HepG2 (cell line): ENCODE results near the gene MEGF10. TPM values are rescaled to one million over a fixed set of nuclear protein-coding genes. Genes with fewer than 3 reads are reported as not detected.

Experiments used
- ATAC-seq: fragments of 200-7000 bp; cut with Tn5 transposase; 3 replicates; pipeline ENCODE4 v1.9.1; 2020; ENCODE audit warnings: mild to moderate bottlenecking, moderate library complexity
- BruUV-seq: library from RNA; stranded (reverse); fragments of 400-500 nt; replicated peaks from 2 replicates; lab custom pipeline; 2021; lab: Mats Ljungman, UMichigan
- CTCF ChIA-PET: fragments of 300-600 bp; formaldehyde crosslinking; extraction: SDS; loops from one replicate; lab custom pipeline; 2021; ENCODE audit warnings: low total read pairs, inconsistent platforms, low intra/inter-chr PET ratio; lab: Yijun Ruan, JAX
- POLR2A ChIA-PET: fragments of 350-600 bp; sonication (Branson Sonifier 250); formaldehyde crosslinking; loops from one replicate; lab custom pipeline; 2020; ENCODE audit warnings: antibody characterized with exemption, inconsistent platforms; lab: Yijun Ruan, JAX
- DNase-seq: peaks from one replicate; pipeline ENCODE4 v3.0.0-alpha.2; 2015; ENCODE audit warnings: low spot score
- FAIRE-seq: peaks from 3 replicates; lab custom pipeline; 2011; peaks lifted over from hg19 to GRCh38; lab: Jason Lieb, UNC
- H2AFZ ChIP-seq: one replicate; pipeline ENCODE4 v1.6.1; 2011; ENCODE audit warnings: low read length, inconsistent platforms
- H3K27ac ChIP-seq: fragments of 300-600 bp; 3 replicates; pipeline ENCODE4 v1.8.0; 2011; ENCODE audit warnings: mixed run types, mild to moderate bottlenecking, mixed read lengths, low read length, inconsistent platforms; ENCODE audit not compliant: insufficient read depth; ENCODE audit errors: extremely low read length
- H3K27me3 ChIP-seq, 2 experiments: fragments of 200-600 bp in 1 of 2; 2 replicates in 1 of 2; 3 replicates in 1 of 2; pipeline versions ENCODE4 v1.6.0 to v1.8.0; 2011; ENCODE audit warnings: low read length in 2 of 2, mild to moderate bottlenecking in 2 of 2, moderate library complexity in 2 of 2, inconsistent platforms in 1 of 2; ENCODE audit not compliant: insufficient read depth in 2 of 2, control insufficient read depth in 1 of 2
- H3K36me3 ChIP-seq, 2 experiments: fragments of 200-600 bp in 1 of 2; replicated peaks in 1 of 2; 2 replicates in 1 of 2; 3 replicates in 1 of 2; pipeline versions ENCODE4 v1.5.1 to v1.8.0; 2011; ENCODE audit warnings: low read length in 2 of 2, inconsistent platforms in 1 of 2; ENCODE audit not compliant: insufficient read depth in 2 of 2, control insufficient read depth in 1 of 2
- H3K4me1 ChIP-seq: 2 replicates; pipeline ENCODE4 v1.5.1; 2012; ENCODE audit warnings: low read length, inconsistent platforms; ENCODE audit not compliant: insufficient read depth
- H3K4me2 ChIP-seq: 2 replicates; pipeline ENCODE4 v1.6.0; 2011; ENCODE audit warnings: low read depth, low read length, inconsistent platforms
- H3K4me3 ChIP-seq, 3 experiments: fragments of 200-600 bp in 1 of 3; sonication (generic), shearing (Covaris generic) in 1 of 3; replicated peaks in 1 of 3; 2 replicates each; pipeline ENCODE4 v1.5.1; 2011 to 2016; ENCODE audit warnings: low read length in 3 of 3, inconsistent platforms in 2 of 3, low read depth in 2 of 3, mild to moderate bottlenecking in 2 of 3, control low read depth in 1 of 3, mixed read lengths in 1 of 3; ENCODE audit not compliant: insufficient read depth in 1 of 3
- H3K79me2 ChIP-seq: one replicate; pipeline ENCODE4 v1.6.1; 2011; ENCODE audit warnings: low read length, inconsistent platforms; ENCODE audit not compliant: insufficient read depth
- H3K9ac ChIP-seq: 2 replicates; pipeline ENCODE4 v1.6.0; 2011; ENCODE audit warnings: mild to moderate bottlenecking, low read depth, low read length, inconsistent platforms; ENCODE audit not compliant: insufficient read depth
- H3K9me3 ChIP-seq: 2 replicates; pipeline ENCODE4 v1.5.1; 2012; ENCODE audit warnings: mild to moderate bottlenecking, low read length
- H4K20me1 ChIP-seq: 2 replicates; pipeline ENCODE4 v1.6.0; 2011; ENCODE audit warnings: inconsistent platforms, mild to moderate bottlenecking, low read length, moderate library complexity; ENCODE audit not compliant: insufficient read depth
- ADNP ChIP-seq: sonication (generic); formaldehyde crosslinking; IDR thresholded peaks from 2 replicates; pipeline ENCODE4 v1.4.0; 2020; ENCODE audit warnings: missing genetic modification reagents
- ATRX ChIP-seq: sonication (generic); formaldehyde crosslinking; IDR thresholded peaks from 2 replicates; pipeline ENCODE4 v1.4.0; 2020; ENCODE audit warnings: missing genetic modification reagents, borderline replicate concordance
- EHMT2 ChIP-seq: fragments of 200-600 bp; sonication (generic); IDR thresholded peaks from 2 replicates; pipeline ENCODE4 v1.7.0; 2017; ENCODE audit warnings: antibody characterized with exemption, low read depth, low read length, borderline replicate concordance
- ESRRA ChIP-seq: sonication (generic); formaldehyde crosslinking; IDR thresholded peaks from 2 replicates; pipeline ENCODE4 v1.5.1; 2020; ENCODE audit warnings: mild to moderate bottlenecking, low read depth, missing genetic modification reagents
- NCOA5 ChIP-seq: sonication (generic); formaldehyde crosslinking; IDR thresholded peaks from 2 replicates; pipeline ENCODE4 v1.4.0; 2020; ENCODE audit warnings: missing genetic modification reagents
- NFE2 ChIP-seq: sonication (generic); formaldehyde crosslinking; IDR thresholded peaks from 2 replicates; pipeline ENCODE4 v1.4.0; 2020; ENCODE audit warnings: missing genetic modification reagents
- NFKB2 ChIP-seq: sonication (generic); formaldehyde crosslinking; IDR thresholded peaks from 2 replicates; pipeline ENCODE4 v1.4.0; 2020; ENCODE audit warnings: missing genetic modification reagents, borderline replicate concordance
- NFYC ChIP-seq: IDR thresholded peaks from 2 replicates; pipeline ENCODE4 v1.6.1; 2016; ENCODE audit warnings: missing genetic modification reagents, missing compliant biosample characterization
- POGK ChIP-seq: sonication (generic); formaldehyde crosslinking; conservative IDR thresholded peaks from 2 replicates; pipeline ENCODE4 v1.8.0; 2022; ENCODE audit warnings: mild to moderate bottlenecking, moderate library complexity, missing genetic modification reagents
- SMC3 ChIP-seq: IDR thresholded peaks from 2 replicates; pipeline ENCODE4 v1.6.1; 2011; ENCODE audit warnings: low read length, improper control_type of control experiment
- TEAD2 ChIP-seq: sonication (generic); formaldehyde crosslinking; IDR thresholded peaks from 2 replicates; pipeline ENCODE4 v1.9.0; 2021; ENCODE audit warnings: missing genetic modification reagents
- ZBTB39 ChIP-seq: sonication (generic); formaldehyde crosslinking; IDR thresholded peaks from 2 replicates; pipeline ENCODE4 v1.5.0; 2020; ENCODE audit warnings: missing genetic modification reagents
- ZBTB8A ChIP-seq: sonication (generic); formaldehyde crosslinking; IDR thresholded peaks from 2 replicates; pipeline ENCODE4 v1.4.0; 2020; ENCODE audit warnings: mild to moderate bottlenecking, low read depth, missing genetic modification reagents, borderline replicate concordance
- ZMYM2 ChIP-seq: sonication (generic); formaldehyde crosslinking; IDR thresholded peaks from 2 replicates; pipeline ENCODE4 v1.8.0; 2022; ENCODE audit warnings: mild to moderate bottlenecking, missing genetic modification reagents
- ZNF326 ChIP-seq: sonication (generic); formaldehyde crosslinking; IDR thresholded peaks from 2 replicates; pipeline ENCODE4 v1.4.0; 2020; ENCODE audit warnings: missing genetic modification reagents, borderline replicate concordance
- ZNF34 ChIP-seq: sonication (generic); formaldehyde crosslinking; IDR thresholded peaks from 2 replicates; pipeline ENCODE4 v1.4.0; 2020; ENCODE audit warnings: mild to moderate bottlenecking, missing genetic modification reagents, borderline replicate concordance
- ZNF709 ChIP-seq: sonication (generic); formaldehyde crosslinking; IDR thresholded peaks from 2 replicates; pipeline ENCODE4 v1.5.0; 2020; ENCODE audit warnings: mild to moderate bottlenecking, missing genetic modification reagents
- WGBS: methylation state at CpG from one replicate; pipeline ENCODE4 v1.1.6; 2017; ENCODE audit warnings: low lambda C conversion rate; 5-methylcytosine and 5-hydroxymethylcytosine counted together
- in situ Hi-C: cut with HindIII; loops from 2 replicates; pipeline ENCODE4 v1.10.0; 2017; ENCODE audit warnings: low pct_unique_long_range_greater_than_20kb; ENCODE audit not compliant: extremely low pct_ligation_motif_present
- intact Hi-C: fragments of 100-400 bp; cut with micrococcal nuclease; formaldehyde crosslinking; loops from one replicate; pipeline ENCODE4 v1.10.0; 2022; ENCODE audit not compliant: unreplicated experiment
- polyA plus RNA-seq, 8 experiments: library from polyadenylated mRNA; depleted of rRNA in 3 of 8; stranded (reverse) in 7 of 8; unstranded in 1 of 8; fragments of >200 nt; fragmentation: Illumina TruSeq in 4 of 8; extraction: Trizol in 4 of 8; gene quantifications; 2 replicates each; pipeline versions ENCODE4 v1.2.1 to v1.2.3, GENCODE V29; 2011 to 2016; ENCODE audit warnings: low read depth in 4 of 8, missing spikeins in 1 of 8, mixed read lengths in 1 of 8; ENCODE audit not compliant: insufficient read depth in 1 of 8
- total RNA-seq, 5 experiments: library from RNA; depleted of rRNA; stranded (reverse); fragments of >200 nt; fragmentation: Illumina TruSeq; extraction: Trizol; gene quantifications; 2 replicates each; pipeline ENCODE4 v1.2.3, GENCODE V29; 2016; ENCODE audit warnings: low read depth in 1 of 5
- TF ChIP-seq, protein P1 (sequence below): sonication (generic); formaldehyde crosslinking; IDR thresholded peaks from 2 replicates; pipeline ENCODE4 v1.5.0; 2020; ENCODE audit warnings: missing genetic modification reagents
- TF ChIP-seq, protein P2 (sequence below): sonication (generic); formaldehyde crosslinking; IDR thresholded peaks from 2 replicates; pipeline ENCODE4 v1.5.0; 2020; ENCODE audit warnings: missing genetic modification reagents

The MEGF10 gene
- total and polyA plus RNA-seq, 2 of the 13 experiments (the other 11 are each of a cell fraction or from before 2014, with no cell fraction given): not detected

GRCh38 chr5:127358740-127359139, 68.1 kb downstream of the MEGF10 start:
- no peak for ATAC-seq
- H3K4me1 ChIP-seq: no peaks in the 10 kb centered on the region
- H3K4me3 ChIP-seq: no peak overlapping the region
- H3K4me2 ChIP-seq: no peak overlapping the region
- no peaks in the 10 kb centered on the region for H3K36me3 ChIP-seq
- no peaks in the 10 kb centered on the region for H3K27me3 ChIP-seq
- POLR2A ChIA-PET: no interaction called here
- FAIRE-seq: no peak
- H3K9me3 ChIP-seq: no peaks in the 10 kb centered on the region
- no TSS peak for BruUV-seq
- H3K27ac ChIP-seq: no peak overlapping the region
- CTCF ChIA-PET: no interaction called here
- in situ Hi-C loops: no loop called here
- intact Hi-C loops: no loop called here
- H4K20me1 ChIP-seq: no peaks in the 10 kb centered on the region
- no peaks in the 10 kb centered on the region for H3K79me2 ChIP-seq
- H2AFZ ChIP-seq: no peak overlapping the region
- 0% methylated on average over 1 of the region's 1 CpG for WGBS
- no peak overlapping the region for H3K9ac ChIP-seq
- TF ChIP-seq TEAD2 (no peak), SMC3 (no peak), ZNF709 (CRISPR knock-in tag) (no peak), ZBTB8A (no peak), ESRRA (CRISPR knock-in tag) (no peak), ZMYM2 (CRISPR knock-in tag) (no peak), EHMT2 (no peak), POGK (no peak), ZNF34 (no peak), ATRX (CRISPR knock-in tag) (no peak), NFYC (CRISPR knock-in tag) (no peak), ZBTB39 (CRISPR knock-in tag) (no peak), NCOA5 (no peak), ZNF326 (no peak), NFKB2 (CRISPR knock-in tag) (no peak), NFE2 (CRISPR knock-in tag) (no peak), ADNP (CRISPR knock-in tag) (no peak)
- TF ChIP-seq, protein P1, sequence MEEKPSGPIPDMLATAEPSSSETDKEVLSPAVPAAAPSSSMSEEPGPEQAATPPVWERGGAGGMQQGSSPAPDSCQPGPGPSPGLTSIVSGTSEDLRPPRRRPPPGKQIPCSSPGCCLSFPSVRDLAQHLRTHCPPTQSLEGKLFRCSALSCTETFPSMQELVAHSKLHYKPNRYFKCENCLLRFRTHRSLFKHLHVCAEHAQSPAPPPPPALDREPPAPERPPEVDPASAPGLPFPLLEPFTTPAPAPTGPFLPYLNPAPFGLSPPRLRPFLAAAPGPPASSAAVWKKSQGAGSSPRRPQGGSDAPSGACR (CRISPR knock-in tag): no peak
- TF ChIP-seq, protein P2, sequence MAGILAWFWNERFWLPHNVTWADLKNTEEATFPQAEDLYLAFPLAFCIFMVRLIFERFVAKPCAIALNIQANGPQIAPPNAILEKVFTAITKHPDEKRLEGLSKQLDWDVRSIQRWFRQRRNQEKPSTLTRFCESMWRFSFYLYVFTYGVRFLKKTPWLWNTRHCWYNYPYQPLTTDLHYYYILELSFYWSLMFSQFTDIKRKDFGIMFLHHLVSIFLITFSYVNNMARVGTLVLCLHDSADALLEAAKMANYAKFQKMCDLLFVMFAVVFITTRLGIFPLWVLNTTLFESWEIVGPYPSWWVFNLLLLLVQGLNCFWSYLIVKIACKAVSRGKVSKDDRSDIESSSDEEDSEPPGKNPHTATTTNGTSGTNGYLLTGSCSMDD (CRISPR knock-in tag): no peak
- no peak for DNase-seq
